ENCODE measurements around the gene CNTFR. TPM values are rescaled to one million over a fixed set of nuclear protein-coding genes. Genes with fewer than 3 reads are reported as not detected.

Gene CNTFR
- total RNA-seq, 2 experiments from 2014 or later, result not detected

GRCh38 chr9:34501889-34502425, 87.6 kb downstream of the CNTFR start:
- TF ChIP-seq, protein P1, sequence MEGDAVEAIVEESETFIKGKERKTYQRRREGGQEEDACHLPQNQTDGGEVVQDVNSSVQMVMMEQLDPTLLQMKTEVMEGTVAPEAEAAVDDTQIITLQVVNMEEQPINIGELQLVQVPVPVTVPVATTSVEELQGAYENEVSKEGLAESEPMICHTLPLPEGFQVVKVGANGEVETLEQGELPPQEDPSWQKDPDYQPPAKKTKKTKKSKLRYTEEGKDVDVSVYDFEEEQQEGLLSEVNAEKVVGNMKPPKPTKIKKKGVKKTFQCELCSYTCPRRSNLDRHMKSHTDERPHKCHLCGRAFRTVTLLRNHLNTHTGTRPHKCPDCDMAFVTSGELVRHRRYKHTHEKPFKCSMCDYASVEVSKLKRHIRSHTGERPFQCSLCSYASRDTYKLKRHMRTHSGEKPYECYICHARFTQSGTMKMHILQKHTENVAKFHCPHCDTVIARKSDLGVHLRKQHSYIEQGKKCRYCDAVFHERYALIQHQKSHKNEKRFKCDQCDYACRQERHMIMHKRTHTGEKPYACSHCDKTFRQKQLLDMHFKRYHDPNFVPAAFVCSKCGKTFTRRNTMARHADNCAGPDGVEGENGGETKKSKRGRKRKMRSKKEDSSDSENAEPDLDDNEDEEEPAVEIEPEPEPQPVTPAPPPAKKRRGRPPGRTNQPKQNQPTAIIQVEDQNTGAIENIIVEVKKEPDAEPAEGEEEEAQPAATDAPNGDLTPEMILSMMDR (conservative IDR thresholded peaks at IDR 0.05; ENCODE audit: low read length), result no peak
- no peak for TF ChIP-seq EZH2phosphoT487 (IDR thresholded peaks at IDR 0.05; ENCODE audit: borderline replicate concordance, low read depth, low read length)
- no peaks in the 10 kb centered on the region for H3K9me2 ChIP-seq (ENCODE audit: insufficient read depth, low read length)
- no peaks in the 10 kb centered on the region for H3K79me2 ChIP-seq (ENCODE audit: insufficient read depth, low read depth, low read length)
- no peak overlapping the region for H2AFZ ChIP-seq (ENCODE audit: low read length)
- H3K4me2 ChIP-seq (ENCODE audit: low read length), result no peak overlapping the region
- H3K27ac ChIP-seq (ENCODE audit: low read depth, low read length, poor library complexity, severe bottlenecking), result no peak overlapping the region
- CTCF ChIA-PET (ENCODE audit: unreplicated experiment), result no interaction called here
- no TSS peak for BruUV-seq (replicated peaks)
- H3K36me3 ChIP-seq (ENCODE audit: insufficient read depth, low read length), result no peaks in the 10 kb centered on the region
- H3K4me3 ChIP-seq (ENCODE audit: low read depth, low read length, poor library complexity, severe bottlenecking), result no peak overlapping the region
- no peaks in the 10 kb centered on the region for H3K9me3 ChIP-seq (ENCODE audit: low read length)
- intact Hi-C loops (cut with micrococcal nuclease; ENCODE audit: unreplicated experiment), result loop anchor here (2.0 to 5.0 kb wide), 2 partner anchors 97 to 100 kb away; no protein-coding TSS in a partner anchor
- POLR2A ChIA-PET, result interaction anchor here (0.5 kb wide), 1 partner anchor 530 kb away, joined by 3 read pairs; no protein-coding TSS in a partner anchor
- H3K4me1 ChIP-seq (ENCODE audit: insufficient read depth, low read length, poor library complexity, severe bottlenecking), result no peaks in the 10 kb centered on the region
- no peaks in the 10 kb centered on the region for H4K20me1 ChIP-seq (ENCODE audit: insufficient read depth, low read length)
- DNase-seq (ENCODE audit: low spot score), result no peak

Other genes with a start within 250 kb of the CNTFR start
- 0.98 and 1.0 TPM in 2 replicates for gene MYORG, start 212.8 kb downstream of the CNTFR start, total RNA-seq (2014; rRNA removed; shearing (Covaris generic))
- gene MYORG, start 212.8 kb downstream of the CNTFR start, total RNA-seq (2022), result 3.9 and 4.0 TPM in 2 replicates
- gene FAM219A, start 131.2 kb downstream of the CNTFR start, total RNA-seq (2014; rRNA removed; shearing (Covaris generic)), result 5.2 and 6.5 TPM in 2 replicates
- 12.7 and 14.3 TPM in 2 replicates for gene FAM219A, start 131.2 kb downstream of the CNTFR start, total RNA-seq (2022)
- gene DNAI1, start 130.9 kb downstream of the CNTFR start, total RNA-seq (2014; rRNA removed; shearing (Covaris generic)), result 0.57 TPM in 1 of 2 replicates, not detected in the other
- gene DNAI1, start 130.9 kb downstream of the CNTFR start, total RNA-seq (2022), result 0.55 and 0.97 TPM in 2 replicates
- not detected in 2 replicates for gene ENHO, start 66.7 kb downstream of the CNTFR start, total RNA-seq (2014; rRNA removed; shearing (Covaris generic))
- gene ENHO, start 66.7 kb downstream of the CNTFR start, total RNA-seq (2022), result 0.46 and 0.91 TPM in 2 replicates
- 33.6 and 40.3 TPM in 2 replicates for gene RPP25L, start 22.4 kb upstream of the CNTFR start, total RNA-seq (2014; rRNA removed; shearing (Covaris generic))
- 31.6 and 33.7 TPM in 2 replicates for gene RPP25L, start 22.4 kb upstream of the CNTFR start, total RNA-seq (2022)
- gene DCTN3, start 30.8 kb upstream of the CNTFR start, total RNA-seq (2014; rRNA removed; shearing (Covaris generic)), result 79.7 and 80.3 TPM in 2 replicates
- gene DCTN3, start 30.8 kb upstream of the CNTFR start, total RNA-seq (2022), result 84.2 and 96.3 TPM in 2 replicates
- 1.4 and 1.9 TPM in 2 replicates for gene ARID3C, start 39.3 kb upstream of the CNTFR start, total RNA-seq (2014; rRNA removed; shearing (Covaris generic))
- gene ARID3C, start 39.3 kb upstream of the CNTFR start, total RNA-seq (2022), result 0.38 and 0.44 TPM in 2 replicates
- gene SIGMAR1, start 48.1 kb upstream of the CNTFR start, total RNA-seq (2014; rRNA removed; shearing (Covaris generic)), result 97.2 and 103 TPM in 2 replicates
- gene SIGMAR1, start 48.1 kb upstream of the CNTFR start, total RNA-seq (2022), result 110 TPM in 2 replicates
- gene GALT, start 57.0 kb upstream of the CNTFR start, total RNA-seq (2014; rRNA removed; shearing (Covaris generic)), result 78.2 and 90.9 TPM in 2 replicates
- gene GALT, start 57.0 kb upstream of the CNTFR start, total RNA-seq (2022), result 61.2 and 62.5 TPM in 2 replicates
- 16.2 and 16.7 TPM in 2 replicates for gene IL11RA, start 62.5 kb upstream of the CNTFR start, total RNA-seq (2014; rRNA removed; shearing (Covaris generic))
- gene IL11RA, start 62.5 kb upstream of the CNTFR start, total RNA-seq (2022), result 20.1 and 29.2 TPM in 2 replicates
- 0.72 TPM in 1 of 2 replicates, not detected in the other for gene CCL27, start 72.9 kb upstream of the CNTFR start, total RNA-seq (2014; rRNA removed; shearing (Covaris generic))
- gene CCL27, start 72.9 kb upstream of the CNTFR start, total RNA-seq (2022), result 0.42 and 0.68 TPM in 2 replicates
- not detected in 2 replicates for gene CCL19, start 101.6 kb upstream of the CNTFR start, total RNA-seq (2014; rRNA removed; shearing (Covaris generic))
- gene CCL19, start 101.6 kb upstream of the CNTFR start, total RNA-seq (2022), result not detected in 2 replicates
- not detected in 2 replicates for gene CCL21, start 120.4 kb upstream of the CNTFR start, total RNA-seq (2014; rRNA removed; shearing (Covaris generic))
- gene CCL21, start 120.4 kb upstream of the CNTFR start, total RNA-seq (2022), result not detected in 2 replicates

All from OCI-LY7 (cell line).